Mesendoderm (in vitro differentiated cells): ENCODE results near the gene CDKN2B.

Source experiments
- DNase-seq: peaks from one replicate; pipeline ENCODE4 v3.0.0; 2013
- H2AK5ac ChIP-seq: 2 replicates; pipeline ENCODE4 v1.6.1; 2013; ENCODE audit warnings: low read length, inconsistent platforms
- H2BK120ac ChIP-seq: 2 replicates; pipeline ENCODE4 v1.6.1; 2013; ENCODE audit warnings: low read depth, mild to moderate bottlenecking, low read length, moderate library complexity, mixed read lengths
- H2BK15ac ChIP-seq: replicated peaks from 2 replicates; pipeline ENCODE4 v1.6.1; 2013; ENCODE audit warnings: low read depth, mild to moderate bottlenecking, moderate library complexity
- H2BK5ac ChIP-seq: 2 replicates; pipeline ENCODE4 v1.6.1; 2013; ENCODE audit warnings: low read length, inconsistent platforms
- H3K18ac ChIP-seq: 2 replicates; pipeline ENCODE4 v1.6.1; 2013; ENCODE audit warnings: mild to moderate bottlenecking, low read length, mixed read lengths
- H3K23ac ChIP-seq: one replicate; pipeline ENCODE4 v1.6.1; 2013; ENCODE audit warnings: low read length
- H3K27ac ChIP-seq: 2 replicates; pipeline ENCODE4 v1.5.1; 2013; ENCODE audit warnings: low read depth, mild to moderate bottlenecking, inconsistent platforms, low read length, moderate library complexity
- H3K27me3 ChIP-seq: 2 replicates; pipeline ENCODE4 v1.6.1; 2013; ENCODE audit warnings: low read length, control low read depth, mild to moderate bottlenecking, inconsistent platforms; ENCODE audit not compliant: insufficient read depth, poor library complexity
- H3K36me3 ChIP-seq: 2 replicates; pipeline ENCODE4 v1.6.1; 2013; ENCODE audit warnings: low read length, inconsistent platforms; ENCODE audit not compliant: control insufficient read depth, insufficient read depth
- H3K4ac ChIP-seq: one replicate; pipeline ENCODE4 v1.6.1; 2013; ENCODE audit warnings: low read depth, mild to moderate bottlenecking, low read length, moderate library complexity
- H3K4me1 ChIP-seq: 2 replicates; pipeline ENCODE4 v1.6.1; 2013; ENCODE audit warnings: low read depth, low read length, inconsistent platforms; ENCODE audit not compliant: control insufficient read depth
- H3K4me2 ChIP-seq: 2 replicates; pipeline ENCODE4 v1.6.1; 2013; ENCODE audit warnings: low read length
- H3K4me3 ChIP-seq: 2 replicates; pipeline ENCODE4 v1.5.1; 2013; ENCODE audit warnings: mild to moderate bottlenecking, low read length
- H3K56ac ChIP-seq: one replicate; pipeline ENCODE4 v1.6.1; 2013; ENCODE audit warnings: low read length
- H3K79me1 ChIP-seq: 2 replicates; pipeline ENCODE4 v1.6.1; 2013; ENCODE audit warnings: low read length, inconsistent platforms
- H3K79me2 ChIP-seq: 2 replicates; pipeline ENCODE4 v1.6.1; 2013; ENCODE audit warnings: mild to moderate bottlenecking, low read length; ENCODE audit not compliant: control insufficient read depth, insufficient read depth
- H3K9ac ChIP-seq: 2 replicates; pipeline ENCODE4 v1.6.1; 2013; ENCODE audit warnings: low read length, inconsistent platforms
- H4K5ac ChIP-seq: one replicate; pipeline ENCODE4 v1.6.1; 2013; ENCODE audit warnings: low read length
- H4K8ac ChIP-seq: one replicate; pipeline ENCODE4 v1.6.1; 2013; ENCODE audit warnings: low read depth, mild to moderate bottlenecking, control low read depth, low read length, moderate library complexity
- WGBS: extraction: QIAGEN DNeasy Blood & Tissue Kit; methylation state at CpG from one replicate; pipeline ENCODE4 v1.1.7; 2013; ENCODE audit warnings: low lambda C conversion rate, missing lambda C conversion rate; ENCODE audit not compliant: insufficient coverage; ENCODE audit errors: extremely low coverage; 5-methylcytosine and 5-hydroxymethylcytosine counted together

CDKN2B gene

DNA sequence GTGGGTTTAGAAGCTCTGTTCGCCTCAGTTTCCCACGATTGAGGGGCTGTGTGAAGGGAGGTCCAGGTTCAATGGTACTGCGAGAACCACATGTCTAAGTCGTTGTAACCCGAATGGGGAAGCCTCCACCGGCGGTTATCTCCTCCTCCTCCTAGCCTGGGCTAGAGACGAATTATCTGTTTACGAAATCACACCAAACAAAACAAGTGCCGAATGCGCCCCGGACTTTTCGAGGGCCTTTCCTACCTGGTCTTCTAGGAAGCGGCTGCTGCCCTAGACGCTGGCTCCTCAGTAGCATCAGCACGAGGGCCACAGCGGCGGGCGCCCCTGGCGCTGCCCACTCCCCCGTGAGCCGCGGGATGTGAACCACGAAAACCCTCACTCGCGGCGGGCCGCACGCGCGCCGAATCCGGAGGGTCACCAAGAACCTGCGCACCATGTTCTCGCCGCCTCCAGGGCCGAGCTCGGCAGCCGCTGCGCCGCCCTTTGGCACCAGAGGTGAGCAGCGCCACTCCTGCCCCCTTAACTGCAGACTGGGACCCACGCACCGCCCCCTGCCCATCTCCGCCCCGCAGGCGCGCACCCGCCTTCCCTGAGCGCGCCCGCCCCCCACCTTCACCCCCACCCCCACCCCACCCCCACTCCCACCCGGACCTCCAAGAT, 15.1 kb downstream of the CDKN2B start, which contains the start of gene CDKN2A:
TSS of gene CDKN2A (minus strand) at position 500 of the 663 bp plus-strand sequence.
- no peak within 1 kb of the TSS for H3K27ac ChIP-seq
- H3K4me2 ChIP-seq: peak within 1 kb of the TSS; percentile 99
- H4K8ac ChIP-seq: no peak within 1 kb of the TSS
- no peak within 1 kb of the TSS for H3K18ac ChIP-seq
- H3K79me2 ChIP-seq: no peaks in the 10 kb centered on the region
- H3K4me3 ChIP-seq: peak within 1 kb of the TSS; percentile 50
- no peaks in the 10 kb centered on the region for H3K36me3 ChIP-seq
- peak within 1 kb of the TSS; percentile 38 for H3K9ac ChIP-seq
- H3K56ac ChIP-seq: peak within 1 kb of the TSS; percentile 59
- H2AK5ac ChIP-seq: no peak within 1 kb of the TSS
- WGBS: no CpG with 5 or more reads among the region's 53 CpGs
- no peak within 1 kb of the TSS for H2BK15ac ChIP-seq
- peak; percentile 65 for DNase-seq
- H2BK120ac ChIP-seq: no peak within 1 kb of the TSS
- no peak within 1 kb of the TSS for H4K5ac ChIP-seq
- peaks cover 11% of the 10 kb centered on the region for H3K27me3 ChIP-seq
- H3K79me1 ChIP-seq: no peaks in the 10 kb centered on the region
- no peaks in the 10 kb centered on the region for H3K4me1 ChIP-seq
- H3K4ac ChIP-seq: no peak within 1 kb of the TSS
- H2BK5ac ChIP-seq: no peak within 1 kb of the TSS
- no peak within 1 kb of the TSS for H3K23ac ChIP-seq

DNA sequence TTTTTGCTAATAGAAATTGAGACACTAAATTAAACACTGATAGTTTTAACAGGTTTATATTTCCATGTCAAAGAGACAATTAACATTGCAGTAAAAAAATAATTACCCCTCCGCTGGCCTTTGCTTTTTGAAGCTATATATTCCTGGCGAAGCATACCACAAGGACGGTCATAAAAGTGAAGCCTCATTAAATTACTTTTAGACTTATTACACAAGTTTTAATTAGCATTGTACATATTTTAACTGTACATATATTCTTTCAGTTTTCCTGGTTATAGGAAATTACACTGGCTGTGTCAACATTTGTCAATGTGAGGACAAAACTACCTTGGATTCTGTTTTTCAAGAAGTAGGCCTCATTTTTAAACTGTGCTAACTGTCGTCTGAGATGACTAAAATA, 16.1 kb downstream of the CDKN2B start:
- no peak overlapping the region for H3K4ac ChIP-seq
- no peak overlapping the region for H3K23ac ChIP-seq
- no peak overlapping the region for H3K4me3 ChIP-seq
- H4K8ac ChIP-seq: no peak overlapping the region
- DNase-seq: no peak
- no peak overlapping the region for H2BK120ac ChIP-seq
- H3K56ac ChIP-seq: no peak overlapping the region
- WGBS: no CpG with 5 or more reads among the region's 4 CpGs
- no peak overlapping the region for H3K18ac ChIP-seq
- no peaks in the 10 kb centered on the region for H3K79me2 ChIP-seq
- no peaks in the 10 kb centered on the region for H3K36me3 ChIP-seq
- peaks cover 18% of the 10 kb centered on the region for H3K27me3 ChIP-seq
- H3K4me2 ChIP-seq: no peak overlapping the region
- H3K4me1 ChIP-seq: no peaks in the 10 kb centered on the region
- no peak overlapping the region for H3K9ac ChIP-seq
- no peak overlapping the region for H2BK5ac ChIP-seq
- no peak overlapping the region for H3K27ac ChIP-seq
- no peak overlapping the region for H2BK15ac ChIP-seq
- H4K5ac ChIP-seq: no peak overlapping the region
- H3K79me1 ChIP-seq: no peaks in the 10 kb centered on the region
- H2AK5ac ChIP-seq: no peak overlapping the region

DNA sequence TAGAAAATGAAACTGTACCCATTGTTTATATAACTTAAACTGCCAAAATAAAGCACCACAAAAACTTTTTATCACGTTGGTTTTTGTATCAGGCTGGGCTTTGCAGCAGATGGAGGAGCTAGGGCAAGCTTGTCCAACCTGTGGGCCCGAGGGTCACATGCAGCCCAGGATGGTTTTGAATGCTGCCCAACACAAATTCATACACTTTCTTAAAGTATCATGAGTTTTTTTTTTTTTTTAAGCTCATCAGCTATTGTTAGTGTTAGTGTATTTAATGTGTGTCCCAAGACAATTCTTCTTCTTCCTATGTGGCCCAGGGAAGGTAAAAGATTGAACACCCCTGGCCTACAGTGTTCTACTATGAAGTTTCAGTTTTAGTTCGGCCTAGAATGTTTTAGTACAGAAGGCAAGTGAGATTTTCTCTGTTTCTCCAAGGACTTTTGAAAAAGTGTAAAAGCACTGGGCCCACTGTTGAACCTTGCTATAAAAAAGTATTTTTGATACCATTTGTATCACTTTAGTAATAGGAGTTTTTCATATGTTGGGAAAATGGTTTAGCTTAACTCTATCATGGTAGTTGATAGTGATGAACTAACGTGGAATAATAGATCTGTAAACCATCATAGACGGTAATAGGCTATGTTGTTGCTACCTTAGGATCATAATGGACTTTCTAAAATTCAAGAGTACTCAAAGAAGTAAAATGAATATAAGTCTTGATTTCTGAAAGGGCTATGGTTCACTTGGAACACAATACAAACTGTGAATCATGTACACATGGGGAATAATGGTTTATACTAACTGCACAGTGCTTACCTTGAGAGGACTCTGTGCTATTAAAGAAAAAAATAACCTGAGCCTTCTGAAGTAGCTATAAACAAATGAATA, 17.8 kb downstream of the CDKN2B start:
- Histone ChIP-seq H2AK5ac (no peak overlapping the region), H2BK120ac (no peak overlapping the region), H3K36me3 (no peaks in the 10 kb centered on the region), H2BK5ac (no peak overlapping the region), H3K79me1 (no peaks in the 10 kb centered on the region), H3K23ac (no peak overlapping the region), H3K4me3 (no peak overlapping the region), H3K79me2 (no peaks in the 10 kb centered on the region), H3K56ac (no peak overlapping the region), H4K5ac (no peak overlapping the region), H3K4me2 (no peak overlapping the region), H4K8ac (no peak overlapping the region), H3K4ac (no peak overlapping the region), H2BK15ac (no peak overlapping the region), H3K18ac (no peak overlapping the region), H3K4me1 (no peaks in the 10 kb centered on the region), H3K27me3 (peaks cover 18% of the 10 kb centered on the region), H3K27ac (no peak overlapping the region), H3K9ac (no peak overlapping the region)
- no peak for DNase-seq
- no CpG with 5 or more reads among the region's 5 CpGs for WGBS

DNA sequence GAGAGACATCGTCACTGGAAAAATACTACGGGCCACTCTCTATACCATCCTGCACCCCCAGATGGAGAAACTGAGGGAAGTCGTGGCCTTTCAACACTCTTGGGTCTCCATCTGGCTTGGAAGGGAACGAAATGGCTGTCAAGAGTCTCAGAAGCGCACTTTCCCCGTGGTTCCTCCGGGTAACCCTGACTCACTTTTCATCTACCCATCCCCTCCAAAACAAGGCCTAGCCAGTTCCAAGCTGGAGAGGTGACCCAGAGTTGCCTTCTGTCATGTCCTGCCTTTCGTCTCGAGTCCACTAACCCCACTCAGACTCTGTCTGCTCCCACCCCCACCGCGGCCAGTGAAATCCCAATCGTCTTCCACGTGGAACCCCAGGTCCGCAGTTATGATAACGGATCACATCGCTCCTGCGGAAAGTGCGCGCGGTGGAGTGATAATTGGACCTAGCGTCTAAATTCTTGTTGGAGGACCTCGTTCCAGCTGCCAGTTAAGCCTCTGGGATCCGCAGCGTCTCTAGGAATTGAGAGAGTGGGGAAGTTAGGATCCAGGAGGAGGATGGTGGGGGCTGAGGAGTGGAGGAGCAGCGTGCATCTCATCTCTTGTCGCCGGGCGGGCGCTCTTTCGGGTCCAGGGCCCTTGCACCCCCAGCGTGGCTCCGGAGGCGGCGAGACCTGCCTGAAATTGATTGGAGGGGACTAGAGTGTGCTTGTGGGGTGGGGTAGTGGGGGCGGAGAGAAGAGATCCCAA, 19.5 kb downstream of the CDKN2B start:
- DNase-seq: peak; percentile 52
- Histone ChIP-seq H2BK5ac (no peak overlapping the region), H3K9ac (no peak overlapping the region), H2AK5ac (no peak overlapping the region), H3K27ac (no peak overlapping the region), H4K8ac (no peak overlapping the region), H3K56ac (peak overlapping the region; percentile 50), H3K79me1 (no peaks in the 10 kb centered on the region), H4K5ac (no peak overlapping the region), H3K27me3 (peaks cover 18% of the 10 kb centered on the region), H3K36me3 (no peaks in the 10 kb centered on the region), H3K79me2 (no peaks in the 10 kb centered on the region), H2BK120ac (no peak overlapping the region), H2BK15ac (no peak overlapping the region), H3K4ac (no peak overlapping the region), H3K18ac (no peak overlapping the region), H3K23ac (no peak overlapping the region), H3K4me3 (no peak overlapping the region), H3K4me2 (peak overlapping the region; percentile 27), H3K4me1 (no peaks in the 10 kb centered on the region)
- WGBS: no CpG with 5 or more reads among the region's 35 CpGs

DNA sequence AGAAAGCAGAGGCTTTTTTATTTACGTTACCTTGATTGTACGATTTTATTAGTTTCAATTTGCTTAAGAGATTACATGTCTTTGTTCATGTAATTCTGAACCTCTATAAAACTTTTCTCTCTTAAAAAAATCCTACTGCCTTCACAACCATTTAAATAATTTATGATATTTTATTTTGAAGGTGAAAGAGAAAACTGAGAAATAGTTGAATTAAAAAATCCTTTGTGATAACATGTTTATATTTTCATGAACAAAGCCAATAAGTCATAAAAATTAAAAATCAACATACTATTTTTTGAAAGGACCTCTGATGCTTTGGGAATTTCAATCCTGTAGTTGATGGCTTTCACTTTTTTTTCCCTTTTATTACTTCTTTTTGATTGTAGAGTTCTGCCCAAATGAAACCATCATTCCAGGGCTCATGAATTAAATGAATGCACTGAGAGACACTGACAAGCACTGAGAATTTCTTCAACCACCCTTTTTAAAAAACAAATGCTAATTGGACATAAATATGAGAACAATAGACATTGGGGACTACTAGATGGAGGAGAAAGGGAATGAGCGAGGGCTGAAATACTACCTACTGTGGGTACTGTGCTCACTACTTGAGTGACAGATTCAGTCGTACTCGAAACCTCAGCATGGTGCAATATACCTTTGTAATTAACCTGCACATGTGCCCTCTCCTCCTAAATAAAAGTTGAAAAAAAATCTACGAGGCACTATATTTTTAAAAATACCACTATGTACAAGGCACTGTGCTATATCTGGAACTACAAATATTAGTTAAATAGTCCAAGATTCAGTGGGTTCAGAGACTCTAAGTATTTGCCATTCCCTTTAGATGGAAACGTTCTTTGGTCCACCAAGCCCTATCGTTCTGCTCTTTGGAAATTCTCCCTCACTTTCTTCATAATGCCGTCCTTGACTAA, 20.8 kb downstream of the CDKN2B start:
- H3K4me1 ChIP-seq: no peaks in the 10 kb centered on the region

More for the DNA sequence above, 20.8 kb downstream of the CDKN2B start:
- Histone ChIP-seq H3K36me3 (no peaks in the 10 kb centered on the region), H3K4me2 (no peak overlapping the region), H3K27me3 (peaks cover 25% of the 10 kb centered on the region), H4K5ac (no peak overlapping the region), H2AK5ac (no peak overlapping the region), H2BK120ac (no peak overlapping the region), H3K79me2 (no peaks in the 10 kb centered on the region), H2BK15ac (no peak overlapping the region), H4K8ac (no peak overlapping the region), H3K4me3 (no peak overlapping the region), H3K9ac (no peak overlapping the region), H3K18ac (no peak overlapping the region), H3K23ac (no peak overlapping the region), H3K27ac (no peak overlapping the region), H3K4ac (no peak overlapping the region), H3K56ac (no peak overlapping the region), H2BK5ac (no peak overlapping the region), H3K79me1 (no peaks in the 10 kb centered on the region)
- no CpG with 5 or more reads among the region's 9 CpGs for WGBS
- no peak for DNase-seq
